Astrocyte (in vitro differentiated cells and primary cell): ENCODE measurements around the gene CLEC4M.

Source experiments
- EZH2 ChIP-seq: IDR thresholded peaks from 2 replicates; pipeline ENCODE4 v1.6.1; 2012; ENCODE audit warnings: mild to moderate bottlenecking, low read length, inconsistent platforms; ENCODE audit not compliant: insufficient read depth
- TF ChIP-seq, protein P1 (sequence below): IDR thresholded peaks from 2 replicates; pipeline ENCODE4 v1.5.1; 2011; ENCODE audit warnings: low read depth, mild to moderate bottlenecking, inconsistent platforms, low read length, moderate library complexity; ENCODE audit not compliant: insufficient read depth

GRCh38 chr19:7740682-7741054 lies 22.4 kb upstream of the CLEC4M start:
- no peak for TF ChIP-seq EZH2
- TF ChIP-seq, protein P1, sequence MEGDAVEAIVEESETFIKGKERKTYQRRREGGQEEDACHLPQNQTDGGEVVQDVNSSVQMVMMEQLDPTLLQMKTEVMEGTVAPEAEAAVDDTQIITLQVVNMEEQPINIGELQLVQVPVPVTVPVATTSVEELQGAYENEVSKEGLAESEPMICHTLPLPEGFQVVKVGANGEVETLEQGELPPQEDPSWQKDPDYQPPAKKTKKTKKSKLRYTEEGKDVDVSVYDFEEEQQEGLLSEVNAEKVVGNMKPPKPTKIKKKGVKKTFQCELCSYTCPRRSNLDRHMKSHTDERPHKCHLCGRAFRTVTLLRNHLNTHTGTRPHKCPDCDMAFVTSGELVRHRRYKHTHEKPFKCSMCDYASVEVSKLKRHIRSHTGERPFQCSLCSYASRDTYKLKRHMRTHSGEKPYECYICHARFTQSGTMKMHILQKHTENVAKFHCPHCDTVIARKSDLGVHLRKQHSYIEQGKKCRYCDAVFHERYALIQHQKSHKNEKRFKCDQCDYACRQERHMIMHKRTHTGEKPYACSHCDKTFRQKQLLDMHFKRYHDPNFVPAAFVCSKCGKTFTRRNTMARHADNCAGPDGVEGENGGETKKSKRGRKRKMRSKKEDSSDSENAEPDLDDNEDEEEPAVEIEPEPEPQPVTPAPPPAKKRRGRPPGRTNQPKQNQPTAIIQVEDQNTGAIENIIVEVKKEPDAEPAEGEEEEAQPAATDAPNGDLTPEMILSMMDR: no peak
